Neural progenitor cell (in vitro differentiated cells): ENCODE results near the gene SBK2.

Source experiments
- EZH2 ChIP-seq: fragments of 200-600 bp; sonication (generic); IDR thresholded peaks from 2 replicates; pipeline ENCODE4 v1.6.1; 2017; ENCODE audit warnings: antibody characterized with exemption, mild to moderate bottlenecking, moderate library complexity
- TF ChIP-seq, protein P1 (sequence below): fragments of 200-600 bp; sonication (generic); IDR thresholded peaks from 2 replicates; pipeline ENCODE4 v1.5.1; 2017; ENCODE audit warnings: antibody characterized with exemption, mild to moderate bottlenecking

- no peak for TF ChIP-seq EZH2
- TF ChIP-seq, protein P1, sequence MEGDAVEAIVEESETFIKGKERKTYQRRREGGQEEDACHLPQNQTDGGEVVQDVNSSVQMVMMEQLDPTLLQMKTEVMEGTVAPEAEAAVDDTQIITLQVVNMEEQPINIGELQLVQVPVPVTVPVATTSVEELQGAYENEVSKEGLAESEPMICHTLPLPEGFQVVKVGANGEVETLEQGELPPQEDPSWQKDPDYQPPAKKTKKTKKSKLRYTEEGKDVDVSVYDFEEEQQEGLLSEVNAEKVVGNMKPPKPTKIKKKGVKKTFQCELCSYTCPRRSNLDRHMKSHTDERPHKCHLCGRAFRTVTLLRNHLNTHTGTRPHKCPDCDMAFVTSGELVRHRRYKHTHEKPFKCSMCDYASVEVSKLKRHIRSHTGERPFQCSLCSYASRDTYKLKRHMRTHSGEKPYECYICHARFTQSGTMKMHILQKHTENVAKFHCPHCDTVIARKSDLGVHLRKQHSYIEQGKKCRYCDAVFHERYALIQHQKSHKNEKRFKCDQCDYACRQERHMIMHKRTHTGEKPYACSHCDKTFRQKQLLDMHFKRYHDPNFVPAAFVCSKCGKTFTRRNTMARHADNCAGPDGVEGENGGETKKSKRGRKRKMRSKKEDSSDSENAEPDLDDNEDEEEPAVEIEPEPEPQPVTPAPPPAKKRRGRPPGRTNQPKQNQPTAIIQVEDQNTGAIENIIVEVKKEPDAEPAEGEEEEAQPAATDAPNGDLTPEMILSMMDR, result no peak
Observed at GRCh38 chr19:55504981-55505380, 32.0 kb downstream of the SBK2 start.
